ENCODE measurements around the gene GALR3.

DNA sequence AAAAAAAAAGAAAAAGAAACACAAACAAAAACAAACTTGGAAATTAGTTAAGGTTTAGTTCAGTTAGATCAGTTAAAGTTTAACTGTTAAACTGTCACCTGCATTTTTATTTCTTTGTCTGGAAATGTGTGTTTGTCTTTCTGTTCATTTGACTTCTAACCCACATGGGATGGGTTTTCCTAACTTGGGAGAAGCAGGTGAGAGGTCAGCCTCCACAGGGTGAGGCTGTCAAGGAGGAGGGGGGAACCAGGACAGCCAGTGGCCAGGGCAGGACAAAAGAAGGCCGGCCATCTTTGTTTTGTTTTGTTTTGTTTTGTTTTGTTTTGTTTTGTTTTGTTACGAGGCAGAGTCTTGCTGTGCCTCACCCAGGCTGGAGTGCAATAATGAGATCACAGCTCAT is 28.8 kb upstream of the GALR3 start:
- TF ChIP-seq, protein P1, sequence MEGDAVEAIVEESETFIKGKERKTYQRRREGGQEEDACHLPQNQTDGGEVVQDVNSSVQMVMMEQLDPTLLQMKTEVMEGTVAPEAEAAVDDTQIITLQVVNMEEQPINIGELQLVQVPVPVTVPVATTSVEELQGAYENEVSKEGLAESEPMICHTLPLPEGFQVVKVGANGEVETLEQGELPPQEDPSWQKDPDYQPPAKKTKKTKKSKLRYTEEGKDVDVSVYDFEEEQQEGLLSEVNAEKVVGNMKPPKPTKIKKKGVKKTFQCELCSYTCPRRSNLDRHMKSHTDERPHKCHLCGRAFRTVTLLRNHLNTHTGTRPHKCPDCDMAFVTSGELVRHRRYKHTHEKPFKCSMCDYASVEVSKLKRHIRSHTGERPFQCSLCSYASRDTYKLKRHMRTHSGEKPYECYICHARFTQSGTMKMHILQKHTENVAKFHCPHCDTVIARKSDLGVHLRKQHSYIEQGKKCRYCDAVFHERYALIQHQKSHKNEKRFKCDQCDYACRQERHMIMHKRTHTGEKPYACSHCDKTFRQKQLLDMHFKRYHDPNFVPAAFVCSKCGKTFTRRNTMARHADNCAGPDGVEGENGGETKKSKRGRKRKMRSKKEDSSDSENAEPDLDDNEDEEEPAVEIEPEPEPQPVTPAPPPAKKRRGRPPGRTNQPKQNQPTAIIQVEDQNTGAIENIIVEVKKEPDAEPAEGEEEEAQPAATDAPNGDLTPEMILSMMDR (IDR thresholded peaks at IDR 0.05), result no peak
- no peak for TF ChIP-seq POLR2A (IDR thresholded peaks at IDR 0.05)
